ENCODE results near the gene ZDHHC14.

DNA sequence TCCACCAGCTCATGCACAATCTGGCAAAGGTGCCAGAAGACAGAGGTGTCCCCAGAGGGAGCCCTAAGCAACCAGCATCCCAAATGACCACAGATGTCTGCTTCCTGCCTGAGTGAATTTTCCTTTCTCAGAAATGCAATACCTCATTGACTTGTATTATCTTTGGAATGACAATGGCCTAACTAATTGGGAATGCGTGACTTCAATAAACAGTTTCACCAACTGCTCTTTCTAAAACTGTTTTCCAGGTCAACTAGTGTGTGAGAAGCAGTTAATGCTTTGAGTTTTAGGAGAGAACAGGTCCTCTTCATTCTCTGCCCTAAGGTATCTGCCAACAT is 333.1 kb downstream of the ZDHHC14 start:
- TF ChIP-seq, protein P1, sequence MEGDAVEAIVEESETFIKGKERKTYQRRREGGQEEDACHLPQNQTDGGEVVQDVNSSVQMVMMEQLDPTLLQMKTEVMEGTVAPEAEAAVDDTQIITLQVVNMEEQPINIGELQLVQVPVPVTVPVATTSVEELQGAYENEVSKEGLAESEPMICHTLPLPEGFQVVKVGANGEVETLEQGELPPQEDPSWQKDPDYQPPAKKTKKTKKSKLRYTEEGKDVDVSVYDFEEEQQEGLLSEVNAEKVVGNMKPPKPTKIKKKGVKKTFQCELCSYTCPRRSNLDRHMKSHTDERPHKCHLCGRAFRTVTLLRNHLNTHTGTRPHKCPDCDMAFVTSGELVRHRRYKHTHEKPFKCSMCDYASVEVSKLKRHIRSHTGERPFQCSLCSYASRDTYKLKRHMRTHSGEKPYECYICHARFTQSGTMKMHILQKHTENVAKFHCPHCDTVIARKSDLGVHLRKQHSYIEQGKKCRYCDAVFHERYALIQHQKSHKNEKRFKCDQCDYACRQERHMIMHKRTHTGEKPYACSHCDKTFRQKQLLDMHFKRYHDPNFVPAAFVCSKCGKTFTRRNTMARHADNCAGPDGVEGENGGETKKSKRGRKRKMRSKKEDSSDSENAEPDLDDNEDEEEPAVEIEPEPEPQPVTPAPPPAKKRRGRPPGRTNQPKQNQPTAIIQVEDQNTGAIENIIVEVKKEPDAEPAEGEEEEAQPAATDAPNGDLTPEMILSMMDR (conservative IDR thresholded peaks at IDR 0.05; ENCODE audit: low read depth in 2 of 2), result 0 out of 4 replicates have a peak, but pooled peaks of 1 of the 2 experiments have one; percentile 21
- TF ChIP-seq EZH2phosphoT487 (IDR thresholded peaks at IDR 0.05; ENCODE audit: unreplicated experiment) (no peak), CREB1 (CRISPR knock-in tag; IDR thresholded peaks at IDR 0.05; ENCODE audit: low read depth) (no peak), POLR2AphosphoS5 (IDR thresholded peaks at IDR 0.05; ENCODE audit: low read depth) (no peak), EZH2 (IDR thresholded peaks at IDR 0.05; ENCODE audit: low read depth, unreplicated experiment) (no peak), STAT1 (IDR thresholded peaks at IDR 0.05; ENCODE audit: unreplicated experiment) (no peak)
- TF ChIP-seq, protein P2, sequence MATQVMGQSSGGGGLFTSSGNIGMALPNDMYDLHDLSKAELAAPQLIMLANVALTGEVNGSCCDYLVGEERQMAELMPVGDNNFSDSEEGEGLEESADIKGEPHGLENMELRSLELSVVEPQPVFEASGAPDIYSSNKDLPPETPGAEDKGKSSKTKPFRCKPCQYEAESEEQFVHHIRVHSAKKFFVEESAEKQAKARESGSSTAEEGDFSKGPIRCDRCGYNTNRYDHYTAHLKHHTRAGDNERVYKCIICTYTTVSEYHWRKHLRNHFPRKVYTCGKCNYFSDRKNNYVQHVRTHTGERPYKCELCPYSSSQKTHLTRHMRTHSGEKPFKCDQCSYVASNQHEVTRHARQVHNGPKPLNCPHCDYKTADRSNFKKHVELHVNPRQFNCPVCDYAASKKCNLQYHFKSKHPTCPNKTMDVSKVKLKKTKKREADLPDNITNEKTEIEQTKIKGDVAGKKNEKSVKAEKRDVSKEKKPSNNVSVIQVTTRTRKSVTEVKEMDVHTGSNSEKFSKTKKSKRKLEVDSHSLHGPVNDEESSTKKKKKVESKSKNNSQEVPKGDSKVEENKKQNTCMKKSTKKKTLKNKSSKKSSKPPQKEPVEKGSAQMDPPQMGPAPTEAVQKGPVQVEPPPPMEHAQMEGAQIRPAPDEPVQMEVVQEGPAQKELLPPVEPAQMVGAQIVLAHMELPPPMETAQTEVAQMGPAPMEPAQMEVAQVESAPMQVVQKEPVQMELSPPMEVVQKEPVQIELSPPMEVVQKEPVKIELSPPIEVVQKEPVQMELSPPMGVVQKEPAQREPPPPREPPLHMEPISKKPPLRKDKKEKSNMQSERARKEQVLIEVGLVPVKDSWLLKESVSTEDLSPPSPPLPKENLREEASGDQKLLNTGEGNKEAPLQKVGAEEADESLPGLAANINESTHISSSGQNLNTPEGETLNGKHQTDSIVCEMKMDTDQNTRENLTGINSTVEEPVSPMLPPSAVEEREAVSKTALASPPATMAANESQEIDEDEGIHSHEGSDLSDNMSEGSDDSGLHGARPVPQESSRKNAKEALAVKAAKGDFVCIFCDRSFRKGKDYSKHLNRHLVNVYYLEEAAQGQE (IDR thresholded peaks at IDR 0.05; ENCODE audit: unreplicated experiment), result no peak
